Measurements from ENCODE around the gene VPS11. TPM values are rescaled to one million over a fixed set of nuclear protein-coding genes. Genes with fewer than 3 reads are reported as not detected.
"Not testable (repeated sequence)": the region's sequence is repeated elsewhere in the genome, so short reads cannot be mapped to it uniquely, and the experiment has no call there.

VPS11 gene
- total and polyA plus RNA-seq, 4 experiments from 2014 or later = 36.0 to 61.7 (median 58.7) TPM

DNA sequence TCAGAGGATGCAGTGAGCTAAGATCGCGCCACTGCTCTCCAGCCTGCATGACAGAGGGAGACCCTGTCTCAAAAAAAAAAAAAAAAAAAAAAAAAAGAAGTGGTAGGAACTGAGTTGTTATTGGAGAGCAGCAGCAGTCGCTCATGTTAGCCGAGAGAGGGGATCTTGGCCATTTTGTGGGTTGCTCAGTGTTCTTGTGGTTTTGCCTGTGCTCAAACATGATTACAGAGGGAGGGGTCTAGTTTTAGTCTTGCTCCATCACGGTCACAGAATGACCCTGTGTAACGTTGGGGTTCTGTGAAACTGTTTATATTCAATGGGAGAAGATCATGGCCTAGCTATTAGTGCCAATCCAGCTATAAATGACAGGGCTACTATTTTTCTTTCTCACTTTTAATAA lies 32.1 kb downstream of the VPS11 start:
- Mint-ChIP-seq H3K4me3 (peak overlapping the region in 5 of 8 donors; percentile 93 to 99 (median 97)), H3K27me3 (peaks cover 0 to 1% of the 10 kb centered on the region in 2 donors), H3K4me1 (peaks cover 24 to 60% (median 46%) of the 10 kb centered on the region in 4 donors), H3K27ac (peak overlapping the region in 1 of 7 donors; percentile 93), H3K36me3 (peaks cover 19 to 49% of the 10 kb centered on the region in 2 donors), H3K9me3 (peaks cover 0 to 8% (median 0%) of the 10 kb centered on the region in 8 donors)
- Histone ChIP-seq H3K4me3 (ENCODE audit: low read length in 2 of 2) (no peak overlapping the region), H3K36me3 (ENCODE audit: insufficient read depth, low read length) (peaks cover 17% of the 10 kb centered on the region), H3K4me1 (ENCODE audit: insufficient read depth, low read length) (peaks cover 39% of the 10 kb centered on the region), H3K27ac (ENCODE audit: low read depth, low read length) (no peak overlapping the region), H3K27me3 (ENCODE audit: insufficient read depth, low read length) (no peaks in the 10 kb centered on the region), H3K9me3 (ENCODE audit: control insufficient read depth in 1 of 2, low read length in 2 of 2) (no peaks in the 10 kb centered on the region)
- DNase-seq = no peak
- ChIA-PET CTCF (ENCODE audit: partially characterized antibody) (interaction anchor here (1.0 to 2.1 kb wide), 7 partner anchors 9 to 80 kb away, joined by 3 to 6 read pairs (median 5); partner anchors contain the start of genes HMBS and VPS11), POLR2A (ENCODE audit: partially characterized antibody) (interaction anchor here (0.7 to 6.0 kb wide), 4 partner anchors 9 to 142 kb away, joined by 3 to 109 read pairs (median 4); partner anchors contain the start of gene HINFP)
- intact Hi-C loops (cut with micrococcal nuclease) = loop anchor here (5.0 kb wide), 3 partner anchors 172 to 1957 kb away; partner anchors contain the start of genes BCL9L and PAFAH1B2

- peaks cover 39% of the 10 kb centered on the region for H3K4me1 ChIP-seq (ENCODE audit: insufficient read depth, low read length)
- POLR2A ChIA-PET (ENCODE audit: partially characterized antibody) = interaction anchor here (1.0 to 6.0 kb wide), 4 partner anchors 19 to 143 kb away, joined by 3 to 109 read pairs (median 20); partner anchors contain the start of genes HINFP and VPS11
- peak overlapping the region; percentile 91 for H3K27ac ChIP-seq (ENCODE audit: low read depth, low read length)
- DNase-seq = no peak
- no peaks in the 10 kb centered on the region for H3K27me3 ChIP-seq (ENCODE audit: insufficient read depth, low read length)
- peaks cover 0 to 1% of the 10 kb centered on the region in 2 donors for H3K27me3 Mint-ChIP-seq
- intact Hi-C loops (cut with micrococcal nuclease) = loop anchor here (5.0 kb wide), 2 partner anchors 222 to 1958 kb away; partner anchors contain the start of gene PAFAH1B2
- H3K4me1 Mint-ChIP-seq = peaks cover 23 to 59% (median 45%) of the 10 kb centered on the region in 4 donors
- no peaks in the 10 kb centered on the region for H3K9me3 ChIP-seq (ENCODE audit: control insufficient read depth in 1 of 2, low read length in 2 of 2)
- H3K9me3 Mint-ChIP-seq = peaks cover 0 to 1% (median 0%) of the 10 kb centered on the region in 8 donors
- peak overlapping the region; percentile 93 to 99 (median 97) for H3K4me3 Mint-ChIP-seq
- peak overlapping the region; percentile 66 to 94 (median 83) for H3K27ac Mint-ChIP-seq
- H3K4me3 ChIP-seq (ENCODE audit: low read length in 2 of 2) = peak overlapping the region; percentile 87 to 98
- peaks cover 19 to 42% of the 10 kb centered on the region in 2 donors for H3K36me3 Mint-ChIP-seq
- H3K36me3 ChIP-seq (ENCODE audit: insufficient read depth, low read length) = peaks cover 17% of the 10 kb centered on the region
- CTCF ChIA-PET (ENCODE audit: partially characterized antibody) = interaction anchor here (1.0 to 2.1 kb wide), 6 partner anchors 8 to 81 kb away, joined by 3 to 6 read pairs (median 4); partner anchors contain the start of genes HMBS and VPS11
These were observed 32.8 kb downstream of the VPS11 start for GRCh38 chr11:119100246-119100970.

GRCh38 chr11:119100994-119101758 lies 33.6 kb downstream of the VPS11 start:
- H3K4me3 Mint-ChIP-seq = peak overlapping the region; percentile 93 to 99 (median 97)
- peaks cover 19 to 39% of the 10 kb centered on the region in 2 donors for H3K36me3 Mint-ChIP-seq
- peaks cover 21 to 55% (median 43%) of the 10 kb centered on the region in 4 donors for H3K4me1 Mint-ChIP-seq
- H3K9me3 Mint-ChIP-seq = no peaks in the 10 kb centered on the region
- H3K27ac ChIP-seq (ENCODE audit: low read depth, low read length) = peak overlapping the region; percentile 91
- no peaks in the 10 kb centered on the region for H3K27me3 ChIP-seq (ENCODE audit: insufficient read depth, low read length)
- POLR2A ChIA-PET (ENCODE audit: partially characterized antibody) = interaction anchor here (0.6 to 13.3 kb wide), 25 partner anchors 8 to 1869 kb away, joined by 3 to 210 read pairs (median 6); partner anchors contain the start of genes ABCG4, CBL, CENATAC and DDX6
- H3K4me1 ChIP-seq (ENCODE audit: insufficient read depth, low read length) = peaks cover 35% of the 10 kb centered on the region
- no peaks in the 10 kb centered on the region for H3K9me3 ChIP-seq (ENCODE audit: control insufficient read depth in 1 of 2, low read length in 2 of 2)
- no peak for DNase-seq
- H3K36me3 ChIP-seq (ENCODE audit: insufficient read depth, low read length) = peaks cover 17% of the 10 kb centered on the region
- CTCF ChIA-PET (ENCODE audit: partially characterized antibody) = interaction anchor here (1.0 to 2.3 kb wide), 8 partner anchors 17 to 83 kb away, joined by 3 to 11 read pairs (median 5); partner anchors contain the start of genes HINFP, HYOU1, NLRX1 and RPS25
- intact Hi-C loops (cut with micrococcal nuclease) = loop anchor here (1.0 to 5.0 kb wide), 4 partner anchors 17 to 1959 kb away; partner anchors contain the start of genes HMBS, HYOU1 and PAFAH1B2
- H3K27me3 Mint-ChIP-seq = no peaks in the 10 kb centered on the region
- H3K27ac Mint-ChIP-seq = peak overlapping the region; percentile 93 to 100 (median 99)
- peak overlapping the region; percentile 87 to 98 for H3K4me3 ChIP-seq (ENCODE audit: low read length in 2 of 2)

DNA sequence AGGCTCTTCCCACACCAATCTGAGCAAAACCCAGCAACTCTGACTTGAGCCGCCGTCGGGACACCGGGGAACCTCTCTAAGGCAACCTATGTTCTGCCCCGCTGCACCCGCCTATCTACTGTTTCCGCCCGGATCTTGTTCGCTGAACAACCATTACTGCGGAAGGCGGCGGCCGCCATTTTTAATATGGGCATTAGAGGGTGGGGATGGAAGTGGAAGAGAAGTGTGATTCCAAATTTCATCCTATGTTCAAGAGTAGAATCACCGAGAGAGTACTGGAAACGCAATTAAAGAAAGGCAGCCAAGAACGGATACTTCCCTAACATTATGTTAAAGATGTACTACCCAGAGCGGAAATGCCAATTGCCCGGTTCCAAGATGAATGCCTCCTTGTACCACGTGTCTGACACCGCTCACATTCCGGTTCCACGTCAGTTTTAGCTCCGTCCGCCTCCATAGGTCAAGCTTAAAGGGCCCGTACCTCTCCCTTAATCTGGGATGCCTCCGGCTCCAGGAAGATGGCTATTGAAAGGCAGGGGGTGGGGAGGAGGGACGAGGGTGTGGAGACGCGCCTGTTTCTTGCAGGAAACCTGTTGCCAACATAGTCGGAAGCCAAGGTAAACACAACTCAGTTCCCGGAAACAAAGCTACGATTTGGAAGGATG lies 34.3 kb downstream of the VPS11 start, which contains the start of gene DPAGT1:
Gene DPAGT1 (minus strand): TSS at position 95 of the 665 bp plus-strand sequence. CDS start 198 bp downstream, outside the sequence.
- Mint-ChIP-seq H3K27ac (peak within 1 kb of the TSS; percentile 93 to 100 (median 99)), H3K9me3 (no peaks in the 10 kb centered on the region), H3K4me1 (peaks cover 27 to 60% (median 43%) of the 10 kb centered on the region in 4 donors), H3K27me3 (no peaks in the 10 kb centered on the region), H3K4me3 (peak within 1 kb of the TSS; percentile 93 to 99 (median 97)), H3K36me3 (peaks cover 15 to 34% of the 10 kb centered on the region in 2 donors)
- peaks cover 41% of the 10 kb centered on the region for H3K4me1 ChIP-seq (ENCODE audit: insufficient read depth, low read length)
- H3K36me3 ChIP-seq (ENCODE audit: insufficient read depth, low read length) = peaks cover 12% of the 10 kb centered on the region
- ChIA-PET POLR2A (ENCODE audit: partially characterized antibody) (interaction anchor here (0.6 to 13.3 kb wide), 30 partner anchors 8 to 1870 kb away, joined by 3 to 210 read pairs (median 4); partner anchors contain the start of genes ABCG4, CBL, CENATAC and DDX6), CTCF (ENCODE audit: partially characterized antibody) (interaction anchor here (0.7 to 2.3 kb wide), 13 partner anchors 10 to 329 kb away, joined by 3 to 11 read pairs (median 4); partner anchors contain the start of genes HINFP, HYOU1, NLRX1 and RPS25)
- no peaks in the 10 kb centered on the region for H3K9me3 ChIP-seq (ENCODE audit: control insufficient read depth in 1 of 2, low read length in 2 of 2)
- H3K27me3 ChIP-seq (ENCODE audit: insufficient read depth, low read length) = no peaks in the 10 kb centered on the region
- intact Hi-C loops (cut with micrococcal nuclease) = loop anchor here (1.0 to 5.0 kb wide), 7 partner anchors 18 to 1960 kb away; partner anchors contain the start of genes HINFP, HMBS, HYOU1 and PAFAH1B2
- H3K27ac ChIP-seq (ENCODE audit: low read depth, low read length) = peak within 1 kb of the TSS; percentile 91
- peak within 1 kb of the TSS; percentile 87 to 98 for H3K4me3 ChIP-seq (ENCODE audit: low read length in 2 of 2)
- peak; percentile 86 to 89 (median 88) for DNase-seq

DNA sequence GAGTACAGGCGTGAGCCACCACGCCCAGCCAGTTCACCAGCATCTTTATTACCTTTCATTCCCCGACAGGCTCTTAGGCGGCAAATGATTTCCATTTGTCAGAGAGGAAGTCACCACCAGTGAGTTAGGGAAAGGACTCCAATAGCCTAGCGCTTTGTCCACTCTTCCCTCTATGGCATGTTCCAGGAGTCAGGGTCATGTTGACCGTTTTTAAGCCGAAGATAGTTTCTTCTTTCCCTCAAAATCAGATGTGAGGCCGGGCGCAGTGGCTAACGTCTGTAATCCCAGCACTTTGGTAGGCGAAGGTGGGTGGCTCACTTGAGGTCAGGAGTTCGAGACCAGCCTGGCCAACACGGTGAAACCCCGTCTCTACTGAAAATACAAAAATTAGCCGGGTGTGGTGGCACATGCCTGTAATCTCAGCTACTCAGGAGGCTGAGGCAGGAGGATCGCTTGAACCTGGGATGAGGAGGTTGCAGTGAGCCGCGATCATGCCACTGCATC lies 35.6 kb downstream of the VPS11 start:
- not testable (repeated sequence) for H3K36me3 ChIP-seq (ENCODE audit: insufficient read depth, low read length); H3K27ac ChIP-seq (ENCODE audit: low read depth, low read length); H3K27me3 ChIP-seq (ENCODE audit: insufficient read depth, low read length); H3K9me3 Mint-ChIP-seq; H3K27me3 Mint-ChIP-seq; H3K4me3 ChIP-seq (ENCODE audit: low read length in 2 of 2); DNase-seq; H3K9me3 ChIP-seq (ENCODE audit: control insufficient read depth in 1 of 2, low read length in 2 of 2)
- H3K4me1 ChIP-seq (ENCODE audit: insufficient read depth, low read length) = peaks cover 43% of the 10 kb centered on the region
- ChIA-PET POLR2A (ENCODE audit: partially characterized antibody) (interaction anchor here (0.6 to 13.3 kb wide), 15 partner anchors 9 to 231 kb away, joined by 3 to 210 read pairs (median 11); partner anchors contain the start of genes ABCG4, CBL, CENATAC and HINFP), CTCF (ENCODE audit: partially characterized antibody) (interaction anchor here (1.6 to 2.3 kb wide), 3 partner anchors 15 to 36 kb away, joined by 6 to 11 read pairs (median 9); partner anchors contain the start of genes HINFP and VPS11)
- H3K36me3 Mint-ChIP-seq = peaks cover 7 to 26% of the 10 kb centered on the region in 2 donors
- peak overlapping the region; percentile 93 to 99 (median 97) for H3K4me3 Mint-ChIP-seq
- H3K27ac Mint-ChIP-seq = peak overlapping the region in 6 of 7 donors; percentile 64 to 100 (median 96)
- peaks cover 28 to 59% (median 46%) of the 10 kb centered on the region in 4 donors for H3K4me1 Mint-ChIP-seq
- intact Hi-C loops (cut with micrococcal nuclease) = loop anchor here (2.0 to 5.0 kb wide), 3 partner anchors 94 to 1961 kb away; partner anchors contain the start of gene PAFAH1B2

All from CD4-positive, alpha-beta memory T cell (primary cell).